Calu3 (cell line): ENCODE results near the gene ARIH2. TPM values are rescaled to one million over a fixed set of nuclear protein-coding genes. Genes with fewer than 3 reads are reported as not detected.

Source experiments
- BruUV-seq: library from RNA; stranded (reverse); fragments of 400-500 nt; replicated peaks from 2 replicates; lab custom pipeline; 2021; lab: Mats Ljungman, UMichigan
- CTCF ChIA-PET: fragments of 300-600 bp; sonication (Branson Sonifier 250); formaldehyde crosslinking; loops from one replicate; lab custom pipeline; 2022; ENCODE audit warnings: antibody characterized with exemption; lab: Charles Lee
- DNase-seq: peaks from one replicate; pipeline ENCODE4 v3.0.0; 2022
- H3K27ac Mint-ChIP-seq: one replicate; pipeline ENCODE4 v1.8.0; 2022; ENCODE audit warnings: mixed read lengths; ENCODE audit not compliant: unreplicated experiment
- H3K27me3 Mint-ChIP-seq: one replicate; pipeline ENCODE4 v1.8.0; 2022; ENCODE audit warnings: mixed read lengths; ENCODE audit not compliant: unreplicated experiment
- H3K36me3 Mint-ChIP-seq: one replicate; pipeline ENCODE4 v1.8.0; 2022; ENCODE audit warnings: mild to moderate bottlenecking, moderate library complexity, mixed read lengths; ENCODE audit not compliant: insufficient read depth, unreplicated experiment
- H3K4me1 Mint-ChIP-seq: one replicate; pipeline ENCODE4 v1.8.0; 2022; ENCODE audit warnings: mild to moderate bottlenecking, low read depth, mixed read lengths; ENCODE audit not compliant: unreplicated experiment
- H3K4me3 Mint-ChIP-seq: one replicate; pipeline ENCODE4 v1.8.0; 2022; ENCODE audit warnings: mild to moderate bottlenecking, low read depth, moderate library complexity, mixed read lengths; ENCODE audit not compliant: unreplicated experiment
- H3K9me3 Mint-ChIP-seq: one replicate; pipeline ENCODE4 v1.8.0; 2022; ENCODE audit warnings: low read depth, mixed read lengths; ENCODE audit not compliant: unreplicated experiment
- intact Hi-C: fragments of 100-400 bp; cut with micrococcal nuclease; formaldehyde crosslinking; loops from one replicate; pipeline ENCODE4 v1.10.0; 2022; ENCODE audit not compliant: unreplicated experiment
- total RNA-seq: library from RNA; stranded (reverse); gene quantifications from 2 replicates; pipeline ENCODE4 v1.2.3, GENCODE V29; 2022
- TF ChIP-seq, protein P1 (sequence below): fragments of 200-600 bp; IDR thresholded peaks from one replicate; pipeline ENCODE4 v1.8.0; 2022; ENCODE audit warnings: antibody characterized with exemption; ENCODE audit not compliant: unreplicated experiment

ARIH2 gene
- total RNA-seq, 1 experiment from 2014 or later: 109 TPM

DNA sequence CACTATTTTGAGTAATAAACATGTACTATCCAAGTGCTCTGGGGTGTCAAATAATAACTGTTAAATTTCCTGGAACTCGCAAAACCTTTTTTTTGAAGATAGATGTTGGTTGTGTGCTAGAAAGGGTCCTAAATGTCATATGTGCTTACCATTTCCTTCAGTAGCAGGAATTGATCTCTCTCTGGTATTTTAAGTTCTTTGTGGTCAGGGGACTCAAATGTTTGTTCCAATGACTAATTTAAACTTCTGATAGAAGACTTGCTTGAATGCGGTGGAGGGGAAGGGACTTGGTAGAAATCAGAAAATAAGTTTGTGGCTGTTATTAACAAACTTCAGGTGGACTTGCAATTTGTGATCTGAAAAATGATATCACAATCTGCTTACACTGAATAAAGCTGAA is 26.8 kb downstream of the ARIH2 start:
- H3K27me3 Mint-ChIP-seq: no peaks in the 10 kb centered on the region
- no peaks in the 10 kb centered on the region for H3K9me3 Mint-ChIP-seq
- H3K36me3 Mint-ChIP-seq: peaks cover 36% of the 10 kb centered on the region
- intact Hi-C loops: no loop called here
- no TSS peak for BruUV-seq
- TF ChIP-seq, protein P1, sequence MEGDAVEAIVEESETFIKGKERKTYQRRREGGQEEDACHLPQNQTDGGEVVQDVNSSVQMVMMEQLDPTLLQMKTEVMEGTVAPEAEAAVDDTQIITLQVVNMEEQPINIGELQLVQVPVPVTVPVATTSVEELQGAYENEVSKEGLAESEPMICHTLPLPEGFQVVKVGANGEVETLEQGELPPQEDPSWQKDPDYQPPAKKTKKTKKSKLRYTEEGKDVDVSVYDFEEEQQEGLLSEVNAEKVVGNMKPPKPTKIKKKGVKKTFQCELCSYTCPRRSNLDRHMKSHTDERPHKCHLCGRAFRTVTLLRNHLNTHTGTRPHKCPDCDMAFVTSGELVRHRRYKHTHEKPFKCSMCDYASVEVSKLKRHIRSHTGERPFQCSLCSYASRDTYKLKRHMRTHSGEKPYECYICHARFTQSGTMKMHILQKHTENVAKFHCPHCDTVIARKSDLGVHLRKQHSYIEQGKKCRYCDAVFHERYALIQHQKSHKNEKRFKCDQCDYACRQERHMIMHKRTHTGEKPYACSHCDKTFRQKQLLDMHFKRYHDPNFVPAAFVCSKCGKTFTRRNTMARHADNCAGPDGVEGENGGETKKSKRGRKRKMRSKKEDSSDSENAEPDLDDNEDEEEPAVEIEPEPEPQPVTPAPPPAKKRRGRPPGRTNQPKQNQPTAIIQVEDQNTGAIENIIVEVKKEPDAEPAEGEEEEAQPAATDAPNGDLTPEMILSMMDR: no peak
- H3K4me1 Mint-ChIP-seq: no peaks in the 10 kb centered on the region
- CTCF ChIA-PET: no interaction called here
- no peak overlapping the region for H3K4me3 Mint-ChIP-seq
- no peak for DNase-seq
- H3K27ac Mint-ChIP-seq: no peak overlapping the region

DNA sequence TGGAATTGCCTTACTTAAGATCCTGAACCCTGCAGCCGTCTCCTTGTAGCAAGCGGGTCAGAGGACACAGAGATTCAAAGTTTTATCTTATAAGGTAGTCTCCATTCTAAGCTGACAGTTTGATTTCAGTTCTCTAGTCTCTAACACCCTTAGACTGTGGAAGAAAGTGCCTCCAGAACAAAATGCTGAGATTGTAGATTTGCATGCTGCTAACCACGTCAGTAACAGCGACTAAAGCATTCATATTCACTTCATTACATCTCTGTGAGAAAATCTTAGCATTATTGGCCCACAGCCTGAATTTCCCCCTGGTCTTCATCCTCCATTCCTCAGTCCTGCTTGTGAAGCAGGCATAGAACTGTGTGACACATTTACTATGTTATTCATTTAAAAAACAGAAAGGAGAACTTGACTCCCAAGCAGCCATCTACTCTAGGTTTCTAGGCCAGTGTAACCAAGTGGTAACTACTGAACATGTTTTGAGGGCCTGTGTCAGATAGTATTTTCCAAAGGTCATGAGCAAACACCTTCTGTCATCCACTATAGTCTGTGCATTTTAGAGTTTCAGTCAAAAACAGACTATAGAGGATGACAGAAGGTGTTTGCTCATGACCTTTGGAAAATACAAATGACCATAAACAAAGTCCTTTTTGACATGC is 27.4 kb downstream of the ARIH2 start:
- H3K9me3 Mint-ChIP-seq: no peaks in the 10 kb centered on the region
- intact Hi-C loops: no loop called here
- peaks cover 34% of the 10 kb centered on the region for H3K36me3 Mint-ChIP-seq
- H3K4me3 Mint-ChIP-seq: no peak overlapping the region
- BruUV-seq: no TSS peak
- CTCF ChIA-PET: no interaction called here
- TF ChIP-seq, protein P1: no peak
- no peaks in the 10 kb centered on the region for H3K4me1 Mint-ChIP-seq
- no peaks in the 10 kb centered on the region for H3K27me3 Mint-ChIP-seq
- H3K27ac Mint-ChIP-seq: no peak overlapping the region
- no peak for DNase-seq

- Mint-ChIP-seq H3K27me3 (no peaks in the 10 kb centered on the region), H3K36me3 (peaks cover 23% of the 10 kb centered on the region), H3K4me3 (no peak overlapping the region), H3K9me3 (no peaks in the 10 kb centered on the region), H3K27ac (no peak overlapping the region), H3K4me1 (peaks cover 10% of the 10 kb centered on the region)
- intact Hi-C loops: no loop called here
- BruUV-seq: no TSS peak
- TF ChIP-seq, protein P1: no peak
- no peak for DNase-seq
- CTCF ChIA-PET: no interaction called here
Observed at GRCh38 chr3:48949376-48949717, 30.7 kb downstream of the ARIH2 start.

- Mint-ChIP-seq H3K27me3 (no peaks in the 10 kb centered on the region), H3K4me1 (peaks cover 10% of the 10 kb centered on the region), H3K27ac (no peak overlapping the region), H3K4me3 (no peak overlapping the region), H3K36me3 (peaks cover 17% of the 10 kb centered on the region), H3K9me3 (no peaks in the 10 kb centered on the region)
- no peak for DNase-seq
- CTCF ChIA-PET: no interaction called here
- TF ChIP-seq, protein P1: no peak
- intact Hi-C loops: no loop called here
- no TSS peak for BruUV-seq
Observed at GRCh38 chr3:48950051-48950450, 31.4 kb downstream of the ARIH2 start.
